HFFc6 (cell line): ENCODE measurements around the gene BRD7. TPM values are rescaled to one million over a fixed set of nuclear protein-coding genes. Genes with fewer than 3 reads are reported as not detected.

Source experiments
- DNase-seq: peaks from one replicate; pipeline ENCODE4 v3.0.0-alpha.2; 2018
- H3K27ac Mint-ChIP-seq: 2 replicates; pipeline ENCODE4 v1.8.0; 2020; ENCODE audit warnings: mild to moderate bottlenecking, mixed read lengths
- H3K27me3 Mint-ChIP-seq: 2 replicates; pipeline ENCODE4 v1.8.0; 2021; ENCODE audit warnings: mild to moderate bottlenecking, moderate library complexity, mixed read lengths; ENCODE audit not compliant: insufficient read depth
- H3K36me3 Mint-ChIP-seq: 2 replicates; pipeline ENCODE4 v1.8.0; 2021; ENCODE audit warnings: low read depth, mixed read lengths
- H3K4me1 Mint-ChIP-seq: 2 replicates; pipeline ENCODE4 v1.8.0; 2020; ENCODE audit warnings: low read depth, mixed read lengths
- H3K4me3 Mint-ChIP-seq: 2 replicates; pipeline ENCODE4 v1.8.0; 2020; ENCODE audit warnings: mild to moderate bottlenecking, moderate library complexity, mixed read lengths
- H3K9me3 Mint-ChIP-seq: 2 replicates; pipeline ENCODE4 v1.8.0; 2020; ENCODE audit warnings: mild to moderate bottlenecking, mixed read lengths
- total RNA-seq, 6 experiments: library from RNA; stranded (reverse); fragmentation: NEBNext Ultra II Directional; extraction: Animal tissue kit (Norgen Biotek cat#: 25700); gene quantifications; 2 replicates in 1 of 6; 3 replicates in 5 of 6; pipeline ENCODE4 v1.2.3, GENCODE V29; 2021
- TF ChIP-seq, protein P1 (sequence below): fragments of 200-600 bp; sonication (generic); IDR thresholded peaks from 2 replicates; pipeline ENCODE4 v1.5.0; 2021; ENCODE audit warnings: antibody characterized with exemption, mild to moderate bottlenecking

The BRD7 gene
- total RNA-seq, 6 experiments from 2014 or later, result 50.5 to 65.0 (median 63.0) TPM

- Mint-ChIP-seq H3K36me3 (peaks cover 13% of the 10 kb centered on the region), H3K9me3 (peaks cover 4% of the 10 kb centered on the region), H3K4me1 (no peaks in the 10 kb centered on the region), H3K27me3 (peaks cover 1% of the 10 kb centered on the region; the same call in 1 of the 2 replicates), H3K27ac (no peak overlapping the region), H3K4me3 (no peak overlapping the region)
- TF ChIP-seq, protein P1, sequence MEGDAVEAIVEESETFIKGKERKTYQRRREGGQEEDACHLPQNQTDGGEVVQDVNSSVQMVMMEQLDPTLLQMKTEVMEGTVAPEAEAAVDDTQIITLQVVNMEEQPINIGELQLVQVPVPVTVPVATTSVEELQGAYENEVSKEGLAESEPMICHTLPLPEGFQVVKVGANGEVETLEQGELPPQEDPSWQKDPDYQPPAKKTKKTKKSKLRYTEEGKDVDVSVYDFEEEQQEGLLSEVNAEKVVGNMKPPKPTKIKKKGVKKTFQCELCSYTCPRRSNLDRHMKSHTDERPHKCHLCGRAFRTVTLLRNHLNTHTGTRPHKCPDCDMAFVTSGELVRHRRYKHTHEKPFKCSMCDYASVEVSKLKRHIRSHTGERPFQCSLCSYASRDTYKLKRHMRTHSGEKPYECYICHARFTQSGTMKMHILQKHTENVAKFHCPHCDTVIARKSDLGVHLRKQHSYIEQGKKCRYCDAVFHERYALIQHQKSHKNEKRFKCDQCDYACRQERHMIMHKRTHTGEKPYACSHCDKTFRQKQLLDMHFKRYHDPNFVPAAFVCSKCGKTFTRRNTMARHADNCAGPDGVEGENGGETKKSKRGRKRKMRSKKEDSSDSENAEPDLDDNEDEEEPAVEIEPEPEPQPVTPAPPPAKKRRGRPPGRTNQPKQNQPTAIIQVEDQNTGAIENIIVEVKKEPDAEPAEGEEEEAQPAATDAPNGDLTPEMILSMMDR, result no peak
- no peak for DNase-seq
These were observed 93.7 kb downstream of the BRD7 start for GRCh38 chr16:50275098-50275415.

- H3K4me1 Mint-ChIP-seq, result no peaks in the 10 kb centered on the region
- DNase-seq, result no peak
- TF ChIP-seq, protein P1, result no peak
- peaks cover 13% of the 10 kb centered on the region for H3K36me3 Mint-ChIP-seq
- peaks cover 4% of the 10 kb centered on the region for H3K9me3 Mint-ChIP-seq
- H3K4me3 Mint-ChIP-seq, result no peak overlapping the region
- no peak overlapping the region for H3K27ac Mint-ChIP-seq
- H3K27me3 Mint-ChIP-seq, result peaks cover 1% of the 10 kb centered on the region; the same call in 1 of the 2 replicates
These were observed 94.3 kb downstream of the BRD7 start for GRCh38 chr16:50274326-50275097.

- Mint-ChIP-seq H3K27ac (no peak overlapping the region), H3K4me1 (no peaks in the 10 kb centered on the region), H3K36me3 (peaks cover 13% of the 10 kb centered on the region), H3K27me3 (peaks cover 1% of the 10 kb centered on the region; the same call in 1 of the 2 replicates), H3K9me3 (peaks cover 4% of the 10 kb centered on the region), H3K4me3 (no peak overlapping the region)
- TF ChIP-seq, protein P1, result no peak
- no peak for DNase-seq
These were observed 94.9 kb downstream of the BRD7 start for GRCh38 chr16:50273888-50274325.

DNA sequence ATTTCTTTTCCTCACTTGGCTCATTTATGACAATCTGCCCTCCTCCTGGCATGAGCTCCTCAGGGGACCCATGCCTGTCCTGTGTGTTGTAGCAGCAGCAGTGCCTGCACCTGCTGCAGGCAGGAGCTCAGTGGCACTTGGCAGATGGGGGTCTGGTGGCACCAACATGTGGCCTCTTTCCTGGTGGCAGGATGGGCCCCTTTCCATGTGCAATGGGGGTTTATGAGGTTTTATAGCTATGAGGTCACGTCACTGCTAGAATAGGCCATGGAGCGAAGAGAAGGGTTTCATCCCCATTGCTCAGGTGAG is 95.5 kb downstream of the BRD7 start:
- Mint-ChIP-seq H3K36me3 (peaks cover 10% of the 10 kb centered on the region), H3K9me3 (peaks cover 3% of the 10 kb centered on the region), H3K27me3 (peaks cover 1% of the 10 kb centered on the region; the same call in 1 of the 2 replicates), H3K4me1 (no peaks in the 10 kb centered on the region), H3K4me3 (no peak overlapping the region), H3K27ac (no peak overlapping the region)
- DNase-seq, result no peak
- TF ChIP-seq, protein P1, result no peak

- Mint-ChIP-seq H3K27me3 (peaks cover 1% of the 10 kb centered on the region; the same call in 1 of the 2 replicates), H3K4me3 (no peak overlapping the region), H3K9me3 (no peaks in the 10 kb centered on the region), H3K4me1 (peaks cover under 1% of the 10 kb centered on the region; the same call in 1 of the 2 replicates), H3K27ac (no peak overlapping the region), H3K36me3 (peaks cover 5% of the 10 kb centered on the region; the same call in 1 of the 2 replicates)
- DNase-seq, result no peak
- TF ChIP-seq, protein P1, result no peak
These were observed 96.0 kb downstream of the BRD7 start for GRCh38 chr16:50272687-50273381.
